ENCODE results near the gene CTNNA3. TPM values are rescaled to one million over a fixed set of nuclear protein-coding genes. Genes with fewer than 3 reads are reported as not detected.

Gene CTNNA3
- total and polyA plus RNA-seq, 2 of the 4 experiments (the other 2 are of a cell fraction): 0.19 to 0.90 TPM

- Histone ChIP-seq H2BK20ac (ENCODE audit: low read depth, low read length) (no peak overlapping the region), H3K9me1 (ENCODE audit: insufficient read depth, low read length) (no peaks in the 10 kb centered on the region), H2BK5ac (ENCODE audit: low read depth, low read length, poor library complexity, severe bottlenecking) (no peak overlapping the region), H4K8ac (ENCODE audit: low read depth in 2 of 2, low read length in 2 of 2) (no peak overlapping the region), H3K4ac (ENCODE audit: low read depth, low read length) (no peak overlapping the region), H3K9me3 (ENCODE audit: control insufficient read depth, insufficient read depth, low read length) (no peaks in the 10 kb centered on the region), H2BK15ac (ENCODE audit: low read depth, low read length) (no peak overlapping the region), H3K27me3 (ENCODE audit: control insufficient read depth, insufficient read depth, low read length) (no peaks in the 10 kb centered on the region), H3K4me2 (ENCODE audit: low read depth, low read length) (no peak overlapping the region), H3K79me1 (ENCODE audit: low read depth in 1 of 2, low read length in 2 of 2) (no peaks in the 10 kb centered on the region), H3K9ac (ENCODE audit: low read depth, low read length) (no peak overlapping the region), H3K14ac (replicated peaks; ENCODE audit: low read depth, low read length) (no peak overlapping the region), H4K5ac (ENCODE audit: low read depth, low read length) (no peak overlapping the region), H3K56ac (ENCODE audit: extremely low read depth, insufficient read depth, low read length) (no peak overlapping the region), H3K4me3 (ENCODE audit: insufficient read depth, low read depth, low read length) (no peak overlapping the region), H3K27ac (ENCODE audit: insufficient read depth, low read length) (no peak overlapping the region), H3K23ac (ENCODE audit: low read depth, low read length) (no peak overlapping the region), H2AK5ac (ENCODE audit: low read depth, low read length) (no peak overlapping the region), H2BK120ac (ENCODE audit: low read depth, low read length) (no peak overlapping the region), H4K20me1 (ENCODE audit: insufficient read depth, low read length) (no peaks in the 10 kb centered on the region), H3K36me3 (ENCODE audit: control insufficient read depth, insufficient read depth, low read length) (no peaks in the 10 kb centered on the region), H2AFZ (replicated peaks; ENCODE audit: low read length, poor library complexity) (no peak overlapping the region), H3K4me1 (ENCODE audit: control insufficient read depth, insufficient read depth, low read length) (no peaks in the 10 kb centered on the region), H4K91ac (ENCODE audit: insufficient read depth, low read depth, low read length) (no peak overlapping the region), H2AK9ac (replicated peaks; ENCODE audit: low read depth, low read length, poor library complexity) (no peak overlapping the region), H3K18ac (ENCODE audit: low read depth, low read length) (no peak overlapping the region)
- no TSS peak for BruUV-seq (replicated peaks)
- no peak for TF ChIP-seq CTCF (conservative IDR thresholded peaks at IDR 0.05; ENCODE audit: low read depth, low read length)
- TF ChIP-seq ELK1 (IDR thresholded peaks at IDR 0.05; ENCODE audit: borderline replicate concordance, low read depth, low read length): no peak
- TF ChIP-seq USF2 (IDR thresholded peaks at IDR 0.05; ENCODE audit: low read depth, low read length): no peak
- peak; percentile 64 for TF ChIP-seq MAFK (IDR thresholded peaks at IDR 0.05; ENCODE audit: low read depth, low read length)
- ATAC-seq (ENCODE audit: low read depth) (no peak), DNase-seq (no peak)
- dilution Hi-C loops (cut with HindIII; ENCODE audit: low sequenced_read_pairs, unreplicated experiment) (no loop called here), in situ Hi-C loops (cut with MboI; ENCODE audit: low sequenced_read_pairs) (no loop called here), intact Hi-C loops (cut with micrococcal nuclease) (no loop called here)
- POLR2A ChIA-PET (ENCODE audit: unreplicated experiment): no interaction called here
- CTCF ChIA-PET: no interaction called here
- WGBS, 2 experiments (ENCODE audit: extremely low coverage in 2 of 2, insufficient read length in 1 of 2): no CpG with 5 or more reads among the region's 2 CpGs
Observed at GRCh38 chr10:66190413-66190812, 1505.6 kb downstream of the CTNNA3 start.
